Neural cell (in vitro differentiated cells): Measurements from ENCODE around the gene CRACR2B. TPM values are rescaled to one million over a fixed set of nuclear protein-coding genes. Genes with fewer than 3 reads are reported as not detected.

Experiments used
- H2AFZ ChIP-seq: fragments of 200-600, 300-800 bp; sonication (generic), shearing (Covaris generic); 2 replicates; pipeline ENCODE4 v1.6.0; 2014; ENCODE audit warnings: low read depth, mild to moderate bottlenecking, antibody characterized with exemption, low read length, moderate library complexity
- H3F3A ChIP-seq: fragments of 200-600 bp; shearing (Covaris generic); 2 replicates; pipeline ENCODE4 v1.6.1; 2016; ENCODE audit warnings: mild to moderate bottlenecking, moderate library complexity, mixed read lengths, antibody characterized with exemption, low read length; ENCODE audit not compliant: insufficient read depth, poor library complexity, severe bottlenecking
- H3K27ac ChIP-seq: fragments of 200-600, 300-800 bp; sonication (generic), shearing (Covaris generic); 2 replicates; pipeline ENCODE4 v1.5.1; 2014; ENCODE audit warnings: mild to moderate bottlenecking, low read length, moderate library complexity
- H3K27me3 ChIP-seq: fragments of 300-800, 200-600 bp; sonication (generic), shearing (Covaris generic); 2 replicates; pipeline ENCODE4 v1.6.0; 2014; ENCODE audit warnings: mild to moderate bottlenecking, low read depth, low read length, moderate library complexity; ENCODE audit not compliant: insufficient read depth
- H3K36me3 ChIP-seq: fragments of 300-800, 200-600 bp; sonication (generic), shearing (Covaris generic); 2 replicates; pipeline ENCODE4 v1.5.1; 2014; ENCODE audit warnings: mild to moderate bottlenecking, antibody characterized with exemption, low read length, moderate library complexity; ENCODE audit not compliant: insufficient read depth
- H3K4me2 ChIP-seq: fragments of 300-800, 200-600 bp; sonication (generic), shearing (Covaris generic); 2 replicates; pipeline ENCODE4 v1.6.0; 2014; ENCODE audit warnings: mild to moderate bottlenecking, low read length
- H3K4me3 ChIP-seq: fragments of 300-800, 200-600 bp; sonication (generic), shearing (Covaris generic); 2 replicates; pipeline ENCODE4 v1.5.1; 2014; ENCODE audit warnings: mild to moderate bottlenecking, low read length, moderate library complexity
- H3K79me2 ChIP-seq: fragments of 200-600 bp; shearing (Covaris generic); replicated peaks from 2 replicates; pipeline ENCODE4 v1.6.0; 2014; ENCODE audit warnings: mild to moderate bottlenecking, low read length, moderate library complexity; ENCODE audit not compliant: insufficient read depth
- H3K9ac ChIP-seq: fragments of 300-800, 200-600 bp; sonication (generic), shearing (Covaris generic); 2 replicates; pipeline ENCODE4 v1.6.1; 2016; ENCODE audit warnings: mild to moderate bottlenecking, low read length, mixed read lengths
- H3K9me2 ChIP-seq: fragments of 200-600 bp; shearing (Covaris generic); 2 replicates; pipeline ENCODE4 v1.6.1; 2016; ENCODE audit warnings: mild to moderate bottlenecking, low read length, mixed read lengths; ENCODE audit not compliant: insufficient read depth
- H3K9me3 ChIP-seq: fragments of 200-600, 300-800 bp; sonication (generic), shearing (Covaris generic); 2 replicates; pipeline ENCODE4 v1.6.1; 2016; ENCODE audit warnings: mild to moderate bottlenecking, mixed run types, low read length, moderate library complexity, mixed read lengths
- H4K20me1 ChIP-seq: fragments of 200-600 bp; shearing (Covaris generic); 2 replicates; pipeline ENCODE4 v1.6.1; 2016; ENCODE audit warnings: mild to moderate bottlenecking, mixed run types; ENCODE audit not compliant: insufficient read depth
- EP300 ChIP-seq: fragments of 450-650 bp; conservative IDR thresholded peaks from 2 replicates; pipeline ENCODE4 v1.6.1; 2014; ENCODE audit warnings: antibody characterized with exemption, mild to moderate bottlenecking, moderate library complexity; ENCODE audit not compliant: poor library complexity, severe bottlenecking
- EZH2 ChIP-seq: fragments of 200-600, 300-800 bp; shearing (Covaris generic), sonication (generic); IDR thresholded peaks from 2 replicates; pipeline ENCODE4 v1.6.1; 2014; ENCODE audit warnings: antibody characterized with exemption, low read length, borderline replicate concordance, mild to moderate bottlenecking; ENCODE audit not compliant: insufficient read depth, poor library complexity, severe bottlenecking
- MXI1 ChIP-seq: fragments of 450-650 bp; conservative IDR thresholded peaks from 2 replicates; pipeline ENCODE4 v1.6.1; 2014; ENCODE audit warnings: antibody characterized with exemption, mild to moderate bottlenecking; ENCODE audit not compliant: poor library complexity, severe bottlenecking
- POLR2AphosphoS5 ChIP-seq: IDR thresholded peaks from 2 replicates; pipeline ENCODE4 v1.6.1; 2012
- RAD21 ChIP-seq: fragments of 450-650 bp; conservative IDR thresholded peaks from 2 replicates; pipeline ENCODE4 v1.6.1; 2014; ENCODE audit warnings: antibody characterized with exemption, mild to moderate bottlenecking, moderate library complexity
- REST ChIP-seq: IDR thresholded peaks from 2 replicates; pipeline ENCODE4 v1.6.1; 2012; ENCODE audit warnings: borderline replicate concordance
- SMC3 ChIP-seq: fragments of 450-650 bp; conservative IDR thresholded peaks from 2 replicates; pipeline ENCODE4 v1.6.1; 2014; ENCODE audit warnings: antibody characterized with exemption, mild to moderate bottlenecking, moderate library complexity; ENCODE audit not compliant: poor library complexity
- TAF1 ChIP-seq: IDR thresholded peaks from 2 replicates; pipeline ENCODE4 v1.6.1; 2012; ENCODE audit warnings: low read depth
- polyA plus RNA-seq: library from polyadenylated mRNA; depleted of rRNA; stranded (reverse); fragments of >200 nt; gene quantifications from 2 replicates; pipeline ENCODE4 v1.2.3, GENCODE V29; 2014
- TF ChIP-seq, protein P1 (sequence below): fragments of 450-650 bp; IDR thresholded peaks from 2 replicates; pipeline ENCODE4 v1.5.1; 2014; ENCODE audit warnings: antibody characterized with exemption, mild to moderate bottlenecking, moderate library complexity; ENCODE audit not compliant: poor library complexity, severe bottlenecking

CRACR2B gene
- polyA plus RNA-seq, 1 donor from 2014 or later = 1.2 TPM

DNA sequence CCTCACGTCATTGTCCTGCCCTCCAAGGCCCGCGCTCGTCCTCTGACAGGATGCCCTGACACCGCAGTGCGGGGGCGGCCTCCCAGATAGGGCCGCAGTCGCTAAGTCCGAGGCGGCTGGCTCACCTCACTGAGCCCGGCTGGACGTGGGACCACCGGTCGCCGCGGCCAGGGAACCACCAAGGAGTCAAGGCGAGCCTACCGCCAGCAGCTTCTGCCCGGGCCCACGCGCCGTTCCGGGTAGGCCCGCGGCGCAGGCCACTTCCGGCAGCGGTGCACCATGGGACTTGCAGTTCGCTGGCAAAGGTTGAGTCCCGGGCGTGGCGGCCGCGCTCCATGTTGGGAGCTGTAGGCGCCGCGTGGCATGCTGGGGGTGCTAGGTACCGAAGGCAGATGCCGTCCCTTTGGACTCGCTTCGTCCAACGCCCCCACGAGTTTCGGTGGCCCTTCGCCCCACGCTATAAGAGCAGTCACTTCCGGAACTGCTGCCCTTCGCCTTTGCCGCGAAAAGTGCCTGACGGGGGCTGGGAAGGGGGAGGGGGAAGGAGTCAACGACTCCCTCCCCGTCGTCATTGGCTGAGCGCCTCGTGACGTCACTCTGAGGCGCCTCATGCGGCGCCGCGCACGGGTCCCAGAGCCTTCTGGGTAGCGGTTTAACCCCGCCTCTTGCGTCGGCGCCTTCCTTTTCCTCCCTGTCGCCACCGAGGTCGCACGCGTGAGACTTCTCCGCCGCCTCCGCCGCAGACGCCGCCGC lies 18.3 kb upstream of the CRACR2B start, which contains the start of gene RPLP2:
Gene RPLP2 (plus strand): TSS at position 681 of the 753 bp plus-strand sequence. CDS start 268 bp downstream, outside the sequence.
- Histone ChIP-seq H3F3A (no peaks in the 10 kb centered on the region), H3K79me2 (peaks cover 20% of the 10 kb centered on the region), H3K9ac (peak within 1 kb of the TSS; percentile 92), H4K20me1 (no peaks in the 10 kb centered on the region), H3K4me3 (peak within 1 kb of the TSS; percentile 90), H3K36me3 (no peaks in the 10 kb centered on the region), H3K9me3 (no peaks in the 10 kb centered on the region), H2AFZ (peak within 1 kb of the TSS; percentile 67), H3K4me2 (peak within 1 kb of the TSS; percentile 94), H3K9me2 (no peaks in the 10 kb centered on the region), H3K27me3 (no peaks in the 10 kb centered on the region), H3K27ac (peak within 1 kb of the TSS; percentile 95)
- TF ChIP-seq SMC3 (peak; percentile 29), MXI1 (peak; percentile 97), RAD21 (no peak), EZH2 (no peak), TAF1 (peak; percentile 94), POLR2AphosphoS5 (peak; percentile 93), EP300 (peak; percentile 85), REST (peak; percentile 76)
- TF ChIP-seq, protein P1, sequence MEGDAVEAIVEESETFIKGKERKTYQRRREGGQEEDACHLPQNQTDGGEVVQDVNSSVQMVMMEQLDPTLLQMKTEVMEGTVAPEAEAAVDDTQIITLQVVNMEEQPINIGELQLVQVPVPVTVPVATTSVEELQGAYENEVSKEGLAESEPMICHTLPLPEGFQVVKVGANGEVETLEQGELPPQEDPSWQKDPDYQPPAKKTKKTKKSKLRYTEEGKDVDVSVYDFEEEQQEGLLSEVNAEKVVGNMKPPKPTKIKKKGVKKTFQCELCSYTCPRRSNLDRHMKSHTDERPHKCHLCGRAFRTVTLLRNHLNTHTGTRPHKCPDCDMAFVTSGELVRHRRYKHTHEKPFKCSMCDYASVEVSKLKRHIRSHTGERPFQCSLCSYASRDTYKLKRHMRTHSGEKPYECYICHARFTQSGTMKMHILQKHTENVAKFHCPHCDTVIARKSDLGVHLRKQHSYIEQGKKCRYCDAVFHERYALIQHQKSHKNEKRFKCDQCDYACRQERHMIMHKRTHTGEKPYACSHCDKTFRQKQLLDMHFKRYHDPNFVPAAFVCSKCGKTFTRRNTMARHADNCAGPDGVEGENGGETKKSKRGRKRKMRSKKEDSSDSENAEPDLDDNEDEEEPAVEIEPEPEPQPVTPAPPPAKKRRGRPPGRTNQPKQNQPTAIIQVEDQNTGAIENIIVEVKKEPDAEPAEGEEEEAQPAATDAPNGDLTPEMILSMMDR = peak; percentile 29

- Histone ChIP-seq H3K36me3 (no peaks in the 10 kb centered on the region), H4K20me1 (no peaks in the 10 kb centered on the region), H3K79me2 (peaks cover 20% of the 10 kb centered on the region), H3K4me2 (peak overlapping the region; percentile 76), H3K27me3 (no peaks in the 10 kb centered on the region), H3K27ac (peak overlapping the region; percentile 95), H3K9ac (peak overlapping the region; percentile 92), H3K9me2 (no peaks in the 10 kb centered on the region), H3F3A (no peaks in the 10 kb centered on the region), H3K9me3 (no peaks in the 10 kb centered on the region), H2AFZ (no peak overlapping the region), H3K4me3 (peak overlapping the region; percentile 90)
- TF ChIP-seq TAF1 (no peak), RAD21 (peak; percentile 20)
These were observed 17.6 kb upstream of the CRACR2B start for GRCh38 chr11:810040-810567.
